Thyroid gland (tissue), 4 donors: ENCODE results near the gene ACAD9. TPM values are rescaled to one million over a fixed set of nuclear protein-coding genes. Genes with fewer than 3 reads are reported as not detected.

Experiments
- DNase-seq, 2 donors: peaks; one replicate each; pipeline ENCODE4 v3.0.0-alpha.2; 2019
- H3K27ac ChIP-seq, 3 donors: fragments of 200-600 bp; sonication (generic); 1 replicate in 2 of 3; 2 replicates in 1 of 3; pipeline ENCODE4 v1.5.1; 2016 to 2019; ENCODE audit warnings: mild to moderate bottlenecking in 1 of 3, moderate library complexity in 1 of 3
- H3K27me3 ChIP-seq: fragments of 200-600 bp; sonication (generic); one replicate; pipeline ENCODE4 v1.5.1; 2019
- H3K36me3 ChIP-seq, 2 donors: fragments of 200-600 bp; sonication (generic); one replicate each; pipeline ENCODE4 v1.5.1; 2016 to 2019
- H3K4me1 ChIP-seq, 2 donors: fragments of 200-600 bp; sonication (generic); one replicate each; pipeline ENCODE4 v1.5.1; 2017 to 2019
- H3K4me3 ChIP-seq, 3 donors: fragments of 200-600 bp; sonication (generic); replicated peaks in 1 of 3; 1 replicate in 2 of 3; 2 replicates in 1 of 3; pipeline ENCODE4 v1.5.1; 2016; ENCODE audit warnings: mild to moderate bottlenecking in 1 of 3
- H3K9me3 ChIP-seq: fragments of 200-600 bp; sonication (generic); one replicate; pipeline ENCODE4 v1.5.1; 2017
- CTCF ChIP-seq, 6 experiments: fragments of 200-600 bp in 3 of 6; fragments of 450-650 bp in 3 of 6; sonication (generic) in 3 of 6; IDR thresholded peaks; one replicate each; pipeline ENCODE4 v1.5.1; 2016 to 2019; ENCODE audit warnings: antibody characterized with exemption in 6 of 6, mild to moderate bottlenecking in 2 of 6, inconsistent platforms in 1 of 6, moderate library complexity in 1 of 6
- POLR2A ChIP-seq, 2 donors: fragments of 450-650 bp; IDR thresholded peaks; one replicate each; pipeline ENCODE4 v1.6.1; 2017; ENCODE audit warnings: antibody characterized with exemption in 2 of 2, mild to moderate bottlenecking in 2 of 2, moderate library complexity in 1 of 2
- WGBS, 2 donors: methylation state at CpG; one replicate each; pipeline ENCODE4 v1.1.5; 2017; 5-methylcytosine and 5-hydroxymethylcytosine counted together
- intact Hi-C: fragments of 100-400 bp; cut with DNase I; formaldehyde crosslinking; loops from one replicate; pipeline ENCODE4 v1.15.1; 2023
- total RNA-seq, 4 donors: library from RNA; depleted of rRNA; stranded (reverse); fragments of >200 nt; gene quantifications; one replicate each; pipeline ENCODE4 v1.2.3, GENCODE V29; 2016

ACAD9 gene
- total RNA-seq, 4 donors from 2014 or later: 38.4 to 78.8 (median 61.0) TPM

GRCh38 chr3:128902426-128902825 is 23.0 kb downstream of the ACAD9 start:
- no peaks in the 10 kb centered on the region for H3K4me1 ChIP-seq
- H3K36me3 ChIP-seq: peaks cover 86 to 88% of the 10 kb centered on the region in 2 donors
- no peak overlapping the region for H3K4me3 ChIP-seq
- H3K27me3 ChIP-seq: no peaks in the 10 kb centered on the region
- intact Hi-C loops: no loop called here
- 97 to 100% methylated on average over 7 to 8 of the region's 9 CpGs for WGBS, 2 donors
- no peaks in the 10 kb centered on the region for H3K9me3 ChIP-seq
- DNase-seq: no peak
- TF ChIP-seq POLR2A (IDR thresholded peaks at IDR 0.05) (no peak), CTCF (IDR thresholded peaks at IDR 0.05) (no peak)
- no peak overlapping the region for H3K27ac ChIP-seq

GRCh38 chr3:128903501-128903900 is 24.1 kb downstream of the ACAD9 start:
- Histone ChIP-seq H3K27me3 (no peaks in the 10 kb centered on the region), H3K36me3 (peaks cover 86% of the 10 kb centered on the region in 2 donors), H3K27ac (no peak overlapping the region), H3K4me1 (no peaks in the 10 kb centered on the region), H3K4me3 (no peak overlapping the region), H3K9me3 (no peaks in the 10 kb centered on the region)
- intact Hi-C loops: no loop called here
- TF ChIP-seq CTCF (IDR thresholded peaks at IDR 0.05) (no peak), POLR2A (IDR thresholded peaks at IDR 0.05) (no peak)
- no peak for DNase-seq
- WGBS, 2 donors: 87 to 93% methylated on average over 6 of the region's 12 CpGs

- WGBS, 2 donors: 89 to 92% methylated on average over 19 to 21 of the region's 25 CpGs
- Histone ChIP-seq H3K4me1 (no peaks in the 10 kb centered on the region), H3K36me3 (peaks cover 82 to 91% of the 10 kb centered on the region in 2 donors), H3K27me3 (no peaks in the 10 kb centered on the region), H3K27ac (no peak overlapping the region), H3K4me3 (no peak overlapping the region), H3K9me3 (no peaks in the 10 kb centered on the region)
- TF ChIP-seq CTCF (IDR thresholded peaks at IDR 0.05) (no peak), POLR2A (IDR thresholded peaks at IDR 0.05) (no peak)
- intact Hi-C loops: no loop called here
- no peak for DNase-seq
Observed at GRCh38 chr3:128906031-128906803, 26.8 kb downstream of the ACAD9 start.

GRCh38 chr3:128906804-128907525 is 27.5 kb downstream of the ACAD9 start:
- TF ChIP-seq CTCF (IDR thresholded peaks at IDR 0.05) (no peak), POLR2A (IDR thresholded peaks at IDR 0.05) (no peak)
- H3K4me3 ChIP-seq: no peak overlapping the region
- H3K4me1 ChIP-seq: no peaks in the 10 kb centered on the region
- H3K9me3 ChIP-seq: no peaks in the 10 kb centered on the region
- intact Hi-C loops: no loop called here
- WGBS, 2 donors: 83 to 88% methylated on average over 4 to 7 of the region's 7 CpGs
- H3K27ac ChIP-seq: no peak overlapping the region
- DNase-seq: no peak
- H3K36me3 ChIP-seq: peaks cover 78 to 85% of the 10 kb centered on the region in 2 donors
- H3K27me3 ChIP-seq: no peaks in the 10 kb centered on the region
